RCC 7860 (cell line): Measurements from ENCODE around the gene DCAF17.

Experiments used
- DNase-seq: peaks from one replicate; pipeline ENCODE4 v3.0.0-alpha.2; 2015; ENCODE audit warnings: low spot score
- FAIRE-seq: peaks from 2 replicates; lab custom pipeline; 2012; peaks lifted over from hg19 to GRCh38; lab: Jason Lieb, UNC

Gene DCAF17, protein sequence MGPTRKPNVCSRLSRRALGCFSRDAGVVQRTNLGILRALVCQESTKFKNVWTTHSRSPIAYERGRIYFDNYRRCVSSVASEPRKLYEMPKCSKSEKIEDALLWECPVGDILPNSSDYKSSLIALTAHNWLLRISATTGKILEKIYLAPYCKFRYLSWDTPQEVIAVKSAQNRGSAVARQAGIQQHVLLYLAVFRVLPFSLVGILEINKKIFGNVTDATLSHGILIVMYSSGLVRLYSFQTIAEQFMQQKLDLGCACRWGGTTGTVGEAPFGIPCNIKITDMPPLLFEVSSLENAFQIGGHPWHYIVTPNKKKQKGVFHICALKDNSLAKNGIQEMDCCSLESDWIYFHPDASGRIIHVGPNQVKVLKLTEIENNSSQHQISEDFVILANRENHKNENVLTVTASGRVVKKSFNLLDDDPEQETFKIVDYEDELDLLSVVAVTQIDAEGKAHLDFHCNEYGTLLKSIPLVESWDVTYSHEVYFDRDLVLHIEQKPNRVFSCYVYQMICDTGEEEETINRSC

GRCh38 chr2:171434013-171434989 is at the start of gene DCAF17:
DCAF17 (plus strand) TSS chr2:171434226; CDS start chr2:171434578, 352 bp downstream.
- peak; percentile 94 for DNase-seq
- FAIRE-seq: no peak

DNA sequence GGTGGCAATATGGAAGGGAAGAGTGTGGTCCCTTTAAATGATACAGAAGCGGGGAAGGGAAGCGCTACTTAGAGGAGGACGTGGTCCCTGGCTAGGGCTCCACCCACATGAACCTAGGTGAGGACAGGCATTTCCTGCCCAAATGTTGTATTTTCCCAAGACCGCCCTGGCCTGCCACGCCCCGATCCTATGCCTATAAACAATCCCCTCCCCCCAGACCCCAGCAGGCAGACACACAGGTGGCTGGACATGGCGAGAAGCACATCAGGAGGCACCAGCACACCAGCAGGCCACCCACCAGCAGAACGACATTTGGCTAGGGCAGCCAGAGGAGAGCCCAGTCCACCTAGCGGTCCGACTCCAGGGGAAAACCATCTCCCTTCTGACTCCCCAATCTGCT is 47.4 kb upstream of the DCAF17 start:
- no peak for FAIRE-seq
- no peak for DNase-seq

- DNase-seq (no peak), FAIRE-seq (no peak)
These were observed 47.0 kb upstream of the DCAF17 start for GRCh38 chr2:171387052-171387451.

DNA sequence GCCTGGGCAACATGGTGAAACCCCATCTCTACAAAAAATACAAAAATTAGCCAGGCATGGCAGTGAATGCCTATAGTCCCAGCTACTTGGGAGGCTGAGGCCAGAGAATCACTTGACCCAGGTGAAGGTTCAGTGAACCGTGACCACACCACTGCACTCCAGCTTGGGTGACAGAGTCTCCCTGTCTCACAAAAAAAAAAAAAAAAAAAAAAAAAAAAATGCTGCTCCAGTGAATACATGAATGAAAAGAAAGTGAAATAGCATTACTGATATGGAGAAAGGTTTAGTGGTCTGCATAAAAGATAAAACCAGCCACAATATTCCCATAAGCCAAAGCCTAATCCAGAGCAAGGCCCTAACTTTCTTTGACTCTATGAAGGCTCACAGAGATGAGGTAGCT is 44.7 kb upstream of the DCAF17 start:
- peak; percentile 79 for FAIRE-seq
- DNase-seq: peak; percentile 53

DNA sequence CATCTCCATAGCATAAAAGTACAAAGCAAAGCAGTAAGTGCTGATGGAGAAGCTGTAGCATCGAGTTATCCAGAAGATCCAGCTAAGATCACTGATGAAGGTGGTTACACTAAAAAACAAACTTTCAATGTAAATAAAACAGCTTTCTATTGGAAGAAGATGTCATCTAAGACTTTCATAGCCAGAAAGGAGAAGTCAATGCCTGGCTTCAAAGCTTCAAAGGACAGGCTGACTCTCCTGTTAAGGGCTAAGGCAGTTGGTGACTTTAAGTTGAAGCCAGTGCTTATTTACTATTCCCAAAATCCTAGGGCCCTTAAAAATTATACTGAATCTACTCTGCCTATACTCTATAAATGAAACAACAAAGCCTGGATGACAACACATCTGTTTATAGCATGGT is 44.2 kb upstream of the DCAF17 start:
- DNase-seq (no peak), FAIRE-seq (no peak)

- peak; percentile 67 for FAIRE-seq
- DNase-seq: peak; percentile 47
These were observed 43.0 kb upstream of the DCAF17 start for GRCh38 chr2:171390941-171391516.

- no peak for FAIRE-seq
- no peak for DNase-seq
These were observed 42.5 kb upstream of the DCAF17 start for GRCh38 chr2:171391532-171391931.

- no peak for DNase-seq
- no peak for FAIRE-seq
These were observed 40.5 kb upstream of the DCAF17 start for GRCh38 chr2:171393487-171393886.

- FAIRE-seq: no peak
- no peak for DNase-seq
These were observed 39.8 kb upstream of the DCAF17 start for GRCh38 chr2:171394164-171394740.

GRCh38 chr2:171399292-171399691 is 34.7 kb upstream of the DCAF17 start:
- DNase-seq: no peak
- FAIRE-seq: no peak

DNA sequence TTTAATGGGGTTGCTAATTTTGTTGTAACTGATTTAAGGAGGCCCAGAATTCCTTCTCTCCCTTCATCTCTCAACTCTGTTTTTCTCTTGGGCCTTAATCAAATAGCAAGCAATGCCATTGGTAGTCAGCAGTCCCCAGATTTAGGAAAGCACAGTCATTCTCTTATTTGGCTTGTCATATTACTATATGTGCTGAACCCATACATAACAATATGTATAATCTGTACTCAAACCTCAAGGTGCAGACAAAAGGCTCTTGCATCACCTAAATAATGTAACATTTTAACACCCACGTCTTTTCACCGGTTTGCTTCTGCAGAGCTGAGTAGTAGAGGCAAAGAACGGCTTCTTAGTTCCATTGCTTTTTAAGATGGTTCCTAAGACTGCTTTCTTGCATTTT is 33.6 kb upstream of the DCAF17 start:
- FAIRE-seq (no peak), DNase-seq (no peak)

GRCh38 chr2:171401947-171402346 is 32.1 kb upstream of the DCAF17 start:
- FAIRE-seq (no peak), DNase-seq (no peak)

- DNase-seq (peak; percentile 43), FAIRE-seq (peak; percentile 38)
These were observed 31.0 kb upstream of the DCAF17 start for GRCh38 chr2:171402906-171403580.

GRCh38 chr2:171404261-171404660 is 29.8 kb upstream of the DCAF17 start:
- peak; percentile 84 for FAIRE-seq
- DNase-seq: peak; percentile 80

- no peak for DNase-seq
- FAIRE-seq: no peak
These were observed 29.3 kb upstream of the DCAF17 start for GRCh38 chr2:171404719-171405118.

DNA sequence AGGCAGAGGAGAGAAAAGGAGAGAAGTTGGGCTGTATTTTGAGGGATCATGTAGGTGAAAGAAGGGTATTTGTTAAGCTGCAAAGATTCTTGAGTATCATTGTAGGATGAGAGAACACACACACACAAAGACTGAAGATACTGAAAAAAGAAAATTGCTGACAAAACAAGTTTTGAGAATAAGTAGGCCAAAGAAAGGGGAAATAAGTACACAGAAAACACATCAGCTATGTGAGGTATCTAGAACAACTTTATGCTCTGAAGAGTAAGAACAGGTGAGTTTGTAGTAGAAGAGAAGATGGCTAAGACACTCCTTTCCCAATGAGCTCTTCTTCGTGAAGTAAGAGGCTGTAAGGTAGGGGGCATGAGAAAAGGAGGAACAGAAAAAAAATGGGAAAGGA is 28.5 kb upstream of the DCAF17 start:
- FAIRE-seq: no peak
- no peak for DNase-seq

GRCh38 chr2:171406044-171406443 is 28.0 kb upstream of the DCAF17 start:
- no peak for FAIRE-seq
- DNase-seq: no peak

DNA sequence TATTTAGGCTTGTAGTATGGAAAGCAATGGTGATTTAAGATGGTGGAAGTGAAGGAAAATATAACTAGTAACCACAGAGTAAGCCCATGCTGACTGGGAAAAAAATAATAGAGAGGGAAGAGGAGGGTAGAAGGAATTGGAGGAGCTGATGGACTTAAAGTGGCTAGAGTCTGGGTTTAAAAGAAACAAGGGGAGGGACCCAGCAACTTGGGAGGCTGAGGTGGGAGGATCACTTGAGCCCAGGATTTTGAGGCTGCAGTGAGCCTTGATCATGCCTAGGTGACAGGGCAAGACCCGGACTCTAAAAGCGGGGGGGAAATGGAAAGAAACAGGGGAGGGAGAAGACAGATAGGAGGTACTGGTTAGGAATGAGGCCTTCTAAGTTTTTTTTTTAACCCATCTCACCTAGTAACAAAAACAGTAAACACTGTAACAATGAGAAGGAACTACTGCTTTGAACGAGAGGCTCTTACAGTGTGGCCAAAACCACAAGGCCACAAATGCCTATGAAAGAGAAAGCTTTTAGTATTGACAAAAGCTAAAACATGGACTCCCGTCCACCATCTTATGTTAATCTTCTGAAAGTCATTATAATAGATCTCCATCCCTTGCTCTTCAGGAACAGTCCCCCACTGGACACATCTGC is 26.9 kb upstream of the DCAF17 start:
- FAIRE-seq: no peak

GRCh38 chr2:171407676-171408044 is 26.4 kb upstream of the DCAF17 start:
- DNase-seq: no peak
- FAIRE-seq: no peak

More for the DNA sequence above, 26.9 kb upstream of the DCAF17 start:
- no peak for DNase-seq
